Dedifferentiated amniotic fluid mesenchymal stem cell (primary cell): ENCODE measurements around the gene UBL4B.

Source experiments
- DNase-seq: peaks from one replicate; pipeline ENCODE4 v3.0.0-alpha.2; 2016; ENCODE audit errors: extremely low spot score

Gene UBL4B

GRCh38 chr1:110114784-110115183, 2.5 kb downstream of the UBL4B start:
- DNase-seq: no peak

GRCh38 chr1:110118636-110119396, 6.6 kb downstream of the UBL4B start:
- DNase-seq: peak; percentile 28

- DNase-seq: no peak
Observed at GRCh38 chr1:110119843-110120242, 7.6 kb downstream of the UBL4B start.

- no peak for DNase-seq
Observed at GRCh38 chr1:110120960-110121561, 8.8 kb downstream of the UBL4B start.

- no peak for DNase-seq
Observed at GRCh38 chr1:110123224-110123623, 11.0 kb downstream of the UBL4B start.

GRCh38 chr1:110125810-110126209, 13.6 kb downstream of the UBL4B start:
- no peak for DNase-seq

- no peak for DNase-seq
Observed at GRCh38 chr1:110130113-110130591, 17.9 kb downstream of the UBL4B start.

- no peak for DNase-seq
Observed at GRCh38 chr1:110130989-110131388, 18.7 kb downstream of the UBL4B start.

- DNase-seq: no peak
Observed at GRCh38 chr1:110132682-110133081, 20.4 kb downstream of the UBL4B start.

GRCh38 chr1:110133436-110133835, 21.2 kb downstream of the UBL4B start:
- DNase-seq: no peak

GRCh38 chr1:110134050-110134595, 21.9 kb downstream of the UBL4B start:
- no peak for DNase-seq

GRCh38 chr1:110135246-110135645, 23.0 kb downstream of the UBL4B start:
- DNase-seq: no peak

GRCh38 chr1:110135666-110136065, 23.4 kb downstream of the UBL4B start:
- no peak for DNase-seq

GRCh38 chr1:110136911-110137310, 24.7 kb downstream of the UBL4B start:
- DNase-seq: no peak

- no peak for DNase-seq
Observed at GRCh38 chr1:110138956-110139355, 26.7 kb downstream of the UBL4B start.

GRCh38 chr1:110144366-110144765, 32.1 kb downstream of the UBL4B start:
- DNase-seq: no peak

GRCh38 chr1:110148961-110149360, 36.7 kb downstream of the UBL4B start:
- DNase-seq: no peak

- DNase-seq: peak; percentile 31
Observed at GRCh38 chr1:110150330-110151174, 38.3 kb downstream of the UBL4B start, which contains the start of gene SLC6A17. Gene SLC6A17, plus strand, starts transcription at chr1:110150494. Its CDS starts 16,436 bp downstream, at chr1:110166930.

- DNase-seq: no peak
Observed at GRCh38 chr1:110151175-110151669, 39.0 kb downstream of the UBL4B start.

- DNase-seq: no peak
Observed at GRCh38 chr1:110152133-110152785, 40.0 kb downstream of the UBL4B start.

GRCh38 chr1:110153407-110153950, 41.2 kb downstream of the UBL4B start:
- DNase-seq: no peak
